Small intestine (tissue), 7 donors: ENCODE data around the gene VAC14. TPM values are rescaled to one million over a fixed set of nuclear protein-coding genes. Genes with fewer than 3 reads are reported as not detected.

Source experiments
- DNase-seq, 2 donors: peaks; one replicate each; pipeline versions ENCODE4 v3.0.0 to v3.0.0-alpha.2; 2013
- FAIRE-seq: peaks from 2 replicates; lab custom pipeline; 2012; peaks lifted over from hg19 to GRCh38; lab: Jason Lieb, UNC
- H3K27ac ChIP-seq, 3 donors: one replicate each; pipeline ENCODE4 v1.5.1; 2013; ENCODE audit warnings: low read length in 2 of 3, mild to moderate bottlenecking in 2 of 3, control low read depth in 1 of 3, inconsistent platforms in 1 of 3, low read depth in 1 of 3, moderate library complexity in 1 of 3
- H3K27me3 ChIP-seq, 3 donors: one replicate each; pipeline ENCODE4 v1.6.1; 2013; ENCODE audit warnings: low read length in 3 of 3, inconsistent platforms in 1 of 3; ENCODE audit not compliant: control insufficient read depth in 3 of 3, insufficient read depth in 3 of 3
- H3K36me3 ChIP-seq, 3 donors: one replicate each; pipeline ENCODE4 v1.6.1; 2013; ENCODE audit warnings: low read length in 3 of 3, inconsistent platforms in 1 of 3, low read depth in 1 of 3, mild to moderate bottlenecking in 1 of 3, moderate library complexity in 1 of 3; ENCODE audit not compliant: control insufficient read depth in 3 of 3, insufficient read depth in 2 of 3
- H3K4me1 ChIP-seq, 3 donors: one replicate each; pipeline ENCODE4 v1.6.1; 2013; ENCODE audit warnings: low read length in 2 of 3, inconsistent platforms in 1 of 3, low read depth in 1 of 3, mild to moderate bottlenecking in 1 of 3, moderate library complexity in 1 of 3; ENCODE audit not compliant: control insufficient read depth in 3 of 3, insufficient read depth in 2 of 3
- H3K4me3 ChIP-seq, 3 donors: one replicate each; pipeline ENCODE4 v1.5.1; 2013; ENCODE audit warnings: low read length in 3 of 3, control low read depth in 1 of 3, inconsistent platforms in 1 of 3, low read depth in 1 of 3, mild to moderate bottlenecking in 1 of 3, moderate library complexity in 1 of 3
- H3K9me3 ChIP-seq, 2 donors: one replicate each; pipeline ENCODE4 v1.6.1; 2013; ENCODE audit warnings: low read depth in 1 of 2, low read length in 1 of 2; ENCODE audit not compliant: control insufficient read depth in 2 of 2, insufficient read depth in 1 of 2
- WGBS, 3 donors: extraction: QIAGEN DNeasy Blood & Tissue Kit; methylation state at CpG; one replicate each; pipeline ENCODE4 v1.1.7; 2013; 5-methylcytosine and 5-hydroxymethylcytosine counted together
- polyA plus RNA-seq, 4 donors: library from polyadenylated mRNA; stranded (reverse) in 3 of 4; unstranded in 1 of 4; fragments of 200-250 nt in 3 of 4; fragments of 120-200 nt in 1 of 4; gene quantifications; one replicate each; pipeline versions ENCODE4 v1.2.1 to v1.2.3, GENCODE V29; 2013
- donor health status: healthy with polysubstance abuse.
- donor health status: control.
- donor health status: control.
- donor health status: Bipolar disorder and iron deficiency.
- donor health status: healthy.

The VAC14 gene
- polyA plus RNA-seq, 4 donors = 26.6 to 38.7 (median 32.0) TPM

DNA sequence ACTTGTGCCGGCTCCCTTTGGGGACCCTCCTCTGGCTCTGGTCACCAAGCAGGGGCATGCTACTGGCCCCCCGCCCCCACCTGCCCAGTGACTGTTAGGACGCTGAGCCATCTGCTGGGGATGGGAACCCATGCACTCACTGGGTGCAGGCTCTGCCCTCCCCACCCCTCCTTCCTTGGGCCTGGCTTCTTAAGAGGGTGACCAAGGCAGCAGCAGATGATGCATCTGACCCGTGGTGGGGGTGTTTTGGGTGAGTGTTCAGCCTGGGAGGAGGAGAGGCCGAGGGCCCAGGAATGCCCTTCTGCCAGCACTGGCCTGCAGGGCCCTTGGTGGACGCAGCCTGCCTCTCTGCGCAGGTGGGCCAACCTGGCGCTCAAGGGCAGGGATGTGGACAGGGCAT is 95.9 kb downstream of the VAC14 start:
- H3K4me1 ChIP-seq = peaks cover 0 to 33% (median 4%) of the 10 kb centered on the region in 3 donors
- WGBS, 3 donors = 69 to 87% (median 75%) methylated on average over 8 of the region's 8 CpGs

DNA sequence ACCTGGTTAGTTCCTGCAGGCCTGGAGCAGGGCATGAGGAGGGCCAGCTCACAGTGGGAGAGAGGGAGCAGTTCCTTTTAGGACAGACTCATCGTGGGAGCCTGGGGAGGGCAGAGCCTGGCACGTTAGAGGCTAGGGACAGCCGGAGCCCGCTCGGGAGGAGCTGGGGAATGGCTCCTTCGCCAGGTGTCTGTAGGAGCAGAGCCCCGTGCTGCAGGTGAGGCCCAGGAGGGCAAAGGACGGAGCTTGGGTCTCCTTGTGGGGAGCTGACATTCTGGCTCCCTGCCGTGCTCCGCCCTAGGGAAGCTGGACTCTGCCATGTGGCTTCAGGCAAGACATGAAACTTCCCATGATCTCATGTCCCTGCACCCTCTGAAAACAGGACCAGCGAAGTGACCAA is 96.4 kb downstream of the VAC14 start:
- H3K4me3 ChIP-seq = no peak overlapping the region
- H3K27me3 ChIP-seq = no peaks in the 10 kb centered on the region
- 8 to 64% (median 47%) methylated on average over 11 of the region's 11 CpGs for WGBS, 3 donors
- H3K9me3 ChIP-seq = no peaks in the 10 kb centered on the region
- peak overlapping the region in 1 of 3 donors; percentile 42 for H3K27ac ChIP-seq
- FAIRE-seq = no peak
- peaks cover 0 to 75% (median 0%) of the 10 kb centered on the region in 3 donors for H3K36me3 ChIP-seq
- H3K4me1 ChIP-seq = peaks cover 0 to 33% (median 2%) of the 10 kb centered on the region in 3 donors
- peak; percentile 68 to 71 for DNase-seq

More for the DNA sequence above, 95.9 kb downstream of the VAC14 start:
- no peak for DNase-seq
- Histone ChIP-seq H3K36me3 (peaks cover 0 to 73% (median 0%) of the 10 kb centered on the region in 3 donors), H3K27ac (peak overlapping the region in 1 of 3 donors; percentile 42), H3K27me3 (no peaks in the 10 kb centered on the region), H3K4me3 (no peak overlapping the region), H3K9me3 (no peaks in the 10 kb centered on the region)
- FAIRE-seq = no peak

DNA sequence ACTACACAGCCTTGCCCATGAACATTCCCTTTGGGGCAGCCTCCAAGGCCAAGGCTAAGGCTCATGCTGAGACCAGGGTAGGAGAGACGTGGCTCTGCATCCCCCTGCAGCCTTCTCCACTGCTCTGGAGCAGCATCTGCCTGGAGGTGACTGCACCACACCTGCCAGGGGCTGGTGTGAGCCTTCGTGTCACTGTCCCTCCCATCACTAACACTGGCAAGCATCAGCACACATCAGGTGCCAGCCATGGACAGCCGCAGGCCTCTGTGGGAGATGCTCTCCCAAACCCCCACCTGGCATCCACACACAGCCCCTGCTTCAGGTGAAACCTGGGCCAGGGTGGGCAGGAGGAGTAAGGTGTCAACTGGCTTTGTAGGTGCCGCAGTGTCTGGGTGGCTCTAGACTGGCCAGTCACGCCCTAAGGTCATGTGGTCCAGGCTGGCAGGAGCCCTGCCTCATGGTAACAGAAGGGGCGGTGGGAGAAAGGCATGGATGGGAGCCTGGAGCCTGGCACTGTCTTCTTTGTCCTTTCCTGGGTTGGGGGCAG is 97.0 kb downstream of the VAC14 start:
- Histone ChIP-seq H3K4me3 (no peak overlapping the region), H3K36me3 (peaks cover 0 to 77% (median 0%) of the 10 kb centered on the region in 3 donors), H3K4me1 (peaks cover 0 to 33% (median 2%) of the 10 kb centered on the region in 3 donors), H3K9me3 (no peaks in the 10 kb centered on the region), H3K27me3 (no peaks in the 10 kb centered on the region), H3K27ac (peak overlapping the region in 2 of 3 donors; percentile 56 to 82)
- FAIRE-seq = no peak
- no peak for DNase-seq
- 77 to 80% (median 78%) methylated on average over 6 of the region's 6 CpGs for WGBS, 3 donors

DNA sequence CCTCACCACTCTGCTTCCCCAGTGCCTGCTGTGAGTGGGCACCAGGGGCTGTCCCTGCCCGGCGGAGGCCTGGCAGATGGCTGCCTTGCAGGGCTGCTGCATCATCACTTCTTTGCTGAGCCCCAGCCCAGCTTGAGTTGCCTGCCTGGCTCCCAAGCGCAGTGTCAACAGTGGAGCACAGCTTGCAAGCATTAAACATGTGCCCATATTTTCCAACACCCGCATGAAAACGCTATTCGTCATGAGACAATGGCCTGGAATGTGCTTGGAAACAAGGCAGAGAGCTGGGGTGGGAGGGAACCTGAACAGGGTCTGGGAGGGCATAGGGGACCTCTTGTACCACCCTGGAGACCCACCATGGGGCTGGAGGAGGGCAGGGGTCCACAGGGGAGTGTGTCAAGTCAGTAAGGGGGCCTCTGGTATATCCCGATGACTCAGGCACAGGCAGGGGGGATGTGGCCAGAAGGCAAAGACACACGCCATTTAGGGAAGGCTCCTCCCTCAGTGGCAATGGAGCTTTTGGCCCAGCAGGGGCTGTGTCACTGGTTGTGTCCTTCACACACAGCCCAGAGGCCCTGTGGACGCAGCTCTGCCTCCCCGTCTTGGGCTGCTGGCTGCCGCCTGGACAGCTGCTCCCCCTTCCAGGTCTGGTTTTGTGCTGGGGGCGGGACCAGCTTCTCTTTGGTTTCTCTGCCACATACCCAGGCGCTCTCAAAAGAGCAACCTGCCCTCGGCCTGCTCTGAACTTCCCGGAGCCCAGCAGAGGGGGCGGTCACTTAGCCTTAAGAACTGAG is 97.7 kb downstream of the VAC14 start:
- Histone ChIP-seq H3K36me3 (peaks cover 0 to 77% (median 0%) of the 10 kb centered on the region in 3 donors), H3K4me1 (peaks cover 0 to 36% (median 2%) of the 10 kb centered on the region in 3 donors), H3K9me3 (no peaks in the 10 kb centered on the region), H3K4me3 (no peak overlapping the region), H3K27me3 (no peaks in the 10 kb centered on the region), H3K27ac (peak overlapping the region in 2 of 3 donors; percentile 60 to 82)
- DNase-seq (no peak), FAIRE-seq (no peak)
- WGBS, 3 donors = 74 to 91% (median 91%) methylated on average over 16 of the region's 16 CpGs

DNA sequence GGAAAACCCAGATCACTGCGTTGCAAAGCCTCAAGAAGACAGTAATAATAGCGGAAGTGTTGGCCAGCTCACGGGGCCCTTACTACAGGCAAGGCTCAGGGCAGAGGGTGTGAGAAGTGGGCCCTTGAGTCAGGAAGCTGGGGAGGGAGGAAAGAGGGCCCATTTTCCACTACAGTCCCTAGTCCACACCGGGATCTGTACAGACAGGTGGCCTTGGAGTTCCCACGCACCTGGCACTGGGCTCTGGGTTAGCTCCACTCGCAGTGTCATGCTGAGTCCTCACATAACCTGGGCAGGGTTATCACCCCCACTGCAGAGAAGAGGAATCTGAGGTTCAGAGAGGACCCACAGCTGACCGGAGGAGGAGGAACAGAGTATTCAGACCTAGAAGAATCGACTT is 98.3 kb downstream of the VAC14 start:
- DNase-seq (no peak), FAIRE-seq (no peak)
- H3K4me3 ChIP-seq = no peak overlapping the region
- no peaks in the 10 kb centered on the region for H3K27me3 ChIP-seq
- WGBS, 3 donors = 72 to 83% (median 78%) methylated on average over 8 of the region's 8 CpGs
- peaks cover 0 to 79% (median 0%) of the 10 kb centered on the region in 3 donors for H3K36me3 ChIP-seq
- no peaks in the 10 kb centered on the region for H3K9me3 ChIP-seq
- peak overlapping the region in 2 of 3 donors; percentile 60 to 82 for H3K27ac ChIP-seq
- peaks cover 0 to 42% (median 2%) of the 10 kb centered on the region in 3 donors for H3K4me1 ChIP-seq

DNA sequence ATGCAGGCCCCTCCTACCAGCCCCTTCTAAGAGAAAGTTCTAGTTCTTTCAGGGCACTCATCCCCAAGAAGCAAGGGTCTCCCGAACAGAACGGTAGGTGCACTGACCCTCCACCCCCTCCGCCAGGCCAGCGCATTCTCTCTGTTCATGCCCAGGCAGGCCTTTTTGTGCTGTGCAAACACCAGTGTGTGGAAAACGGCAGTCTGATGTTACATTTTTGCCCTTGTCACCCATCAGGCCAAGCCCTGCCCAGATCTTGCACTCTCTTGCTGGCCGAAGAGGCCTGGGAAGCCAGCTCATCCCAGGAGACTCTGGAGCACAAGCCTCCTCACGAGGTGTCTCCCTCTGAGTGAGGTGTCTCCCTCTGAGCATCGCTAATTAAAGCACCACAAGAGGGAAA is 99.0 kb downstream of the VAC14 start:
- WGBS, 3 donors = 89 to 91% (median 91%) methylated on average over 8 of the region's 8 CpGs
- H3K9me3 ChIP-seq = no peaks in the 10 kb centered on the region
- no peak for FAIRE-seq
- no peak for DNase-seq
- H3K36me3 ChIP-seq = peaks cover 0 to 77% (median 0%) of the 10 kb centered on the region in 3 donors
- no peak overlapping the region for H3K4me3 ChIP-seq
- peaks cover 0 to 48% (median 2%) of the 10 kb centered on the region in 3 donors for H3K4me1 ChIP-seq
- H3K27ac ChIP-seq = peak overlapping the region in 1 of 3 donors; percentile 35
- H3K27me3 ChIP-seq = no peaks in the 10 kb centered on the region

DNA sequence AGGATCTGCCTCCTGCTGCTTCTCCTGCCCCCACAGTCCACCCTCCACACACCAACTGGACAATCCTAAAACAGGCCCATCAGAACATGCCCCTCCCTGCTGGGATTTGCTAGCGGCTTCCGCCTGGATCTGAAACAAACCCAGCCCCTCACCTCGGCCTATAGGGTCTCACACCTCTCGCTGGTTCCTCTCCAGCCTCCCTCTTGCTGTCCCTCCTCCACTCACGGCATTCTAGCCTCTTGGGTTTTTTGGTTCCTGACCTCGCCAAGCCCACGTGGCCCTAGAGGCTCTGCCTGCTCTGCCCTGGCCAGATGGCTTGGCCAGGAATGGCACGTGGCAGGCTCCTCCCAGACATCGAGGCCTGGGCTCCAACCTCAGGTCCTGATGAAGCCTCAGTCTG is 99.4 kb downstream of the VAC14 start:
- Histone ChIP-seq H3K27ac (peak overlapping the region in 1 of 3 donors; percentile 15), H3K27me3 (no peaks in the 10 kb centered on the region), H3K4me3 (no peak overlapping the region), H3K4me1 (peaks cover 0 to 48% (median 5%) of the 10 kb centered on the region in 3 donors), H3K36me3 (peaks cover 0 to 80% (median 0%) of the 10 kb centered on the region in 3 donors), H3K9me3 (no peaks in the 10 kb centered on the region)
- WGBS, 3 donors = 78 to 93% (median 89%) methylated on average over 9 of the region's 9 CpGs
- FAIRE-seq = no peak
- no peak for DNase-seq

DNA sequence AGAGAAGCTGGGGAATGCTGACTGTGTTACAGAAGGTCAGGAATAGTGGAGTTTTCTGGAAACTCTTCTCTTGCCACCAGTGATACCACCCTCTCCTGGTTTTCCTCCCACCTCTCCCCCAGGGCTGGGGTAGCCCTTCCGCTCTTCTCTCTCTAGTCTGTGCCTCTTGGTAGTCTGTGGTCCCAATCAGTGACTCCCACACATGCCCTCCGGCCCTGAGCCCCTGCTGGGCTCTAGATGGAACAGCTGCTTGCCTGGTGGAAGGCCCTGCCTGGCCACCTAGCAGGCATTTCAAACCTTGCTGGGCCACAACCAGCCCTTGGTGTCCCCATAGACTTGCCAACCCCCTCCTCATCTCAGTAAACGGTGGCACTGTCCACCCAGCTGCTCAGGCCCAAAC is 99.9 kb downstream of the VAC14 start:
- FAIRE-seq (no peak), DNase-seq (no peak)
- no peaks in the 10 kb centered on the region for H3K27me3 ChIP-seq
- H3K27ac ChIP-seq = peak overlapping the region in 1 of 3 donors; percentile 43
- H3K36me3 ChIP-seq = peaks cover 0 to 79% (median 0%) of the 10 kb centered on the region in 3 donors
- WGBS, 3 donors = 76 to 89% (median 79%) methylated on average over 3 of the region's 3 CpGs
- no peak overlapping the region for H3K4me3 ChIP-seq
- peaks cover 0 to 52% (median 7%) of the 10 kb centered on the region in 3 donors for H3K4me1 ChIP-seq
- H3K9me3 ChIP-seq = no peaks in the 10 kb centered on the region
